ENCODE data around the gene ADGRB3.

DNA sequence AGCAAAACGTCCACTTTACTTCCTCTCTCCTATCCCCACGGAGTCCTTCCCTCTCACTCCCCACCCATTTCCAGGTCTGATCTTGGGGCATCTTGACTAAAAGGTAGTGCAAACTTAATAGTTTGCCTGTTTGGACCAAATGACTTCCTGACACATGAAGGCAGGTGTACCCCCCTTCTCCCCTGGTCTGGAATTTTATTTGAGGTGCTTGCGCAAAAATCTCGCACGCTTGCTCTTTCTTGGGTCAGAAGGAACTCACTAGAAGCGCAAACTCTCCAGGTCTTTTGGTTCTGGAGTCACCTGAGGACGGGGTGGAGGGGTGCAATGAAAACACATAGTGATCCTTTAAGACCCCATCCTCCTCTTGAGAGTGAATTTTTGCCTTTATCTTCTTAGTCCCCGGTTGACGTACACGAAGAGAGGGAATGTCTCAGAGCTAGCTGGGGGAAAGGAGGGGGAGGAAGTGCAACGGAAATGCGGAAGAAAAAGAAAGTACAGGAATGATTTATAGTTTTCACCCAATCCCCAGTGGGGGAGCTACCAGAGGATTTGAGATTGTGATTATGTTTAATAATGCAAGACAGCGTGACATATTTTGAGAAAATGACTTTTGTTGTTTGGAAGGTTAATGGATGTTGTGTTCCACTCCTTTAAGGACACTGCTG is 4.9 kb downstream of the ADGRB3 start:
- TF ChIP-seq, protein P1, sequence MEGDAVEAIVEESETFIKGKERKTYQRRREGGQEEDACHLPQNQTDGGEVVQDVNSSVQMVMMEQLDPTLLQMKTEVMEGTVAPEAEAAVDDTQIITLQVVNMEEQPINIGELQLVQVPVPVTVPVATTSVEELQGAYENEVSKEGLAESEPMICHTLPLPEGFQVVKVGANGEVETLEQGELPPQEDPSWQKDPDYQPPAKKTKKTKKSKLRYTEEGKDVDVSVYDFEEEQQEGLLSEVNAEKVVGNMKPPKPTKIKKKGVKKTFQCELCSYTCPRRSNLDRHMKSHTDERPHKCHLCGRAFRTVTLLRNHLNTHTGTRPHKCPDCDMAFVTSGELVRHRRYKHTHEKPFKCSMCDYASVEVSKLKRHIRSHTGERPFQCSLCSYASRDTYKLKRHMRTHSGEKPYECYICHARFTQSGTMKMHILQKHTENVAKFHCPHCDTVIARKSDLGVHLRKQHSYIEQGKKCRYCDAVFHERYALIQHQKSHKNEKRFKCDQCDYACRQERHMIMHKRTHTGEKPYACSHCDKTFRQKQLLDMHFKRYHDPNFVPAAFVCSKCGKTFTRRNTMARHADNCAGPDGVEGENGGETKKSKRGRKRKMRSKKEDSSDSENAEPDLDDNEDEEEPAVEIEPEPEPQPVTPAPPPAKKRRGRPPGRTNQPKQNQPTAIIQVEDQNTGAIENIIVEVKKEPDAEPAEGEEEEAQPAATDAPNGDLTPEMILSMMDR (IDR thresholded peaks at IDR 0.05): no peak
- TF ChIP-seq POLR2AphosphoS5 (IDR thresholded peaks at IDR 0.05) (no peak), POLR2A (IDR thresholded peaks at IDR 0.05) (no peak)
